Duodenal mucosa (tissue), 2 donors: Measurements from ENCODE around the gene DCT.

ENCODE experiments used
- H3K27ac ChIP-seq: one replicate; pipeline ENCODE4 v1.7.0; 2013; ENCODE audit warnings: low read depth, low read length
- H3K27me3 ChIP-seq, 2 donors: one replicate each; pipeline ENCODE4 v1.7.0; 2013; ENCODE audit warnings: low read length in 2 of 2, control low read depth in 1 of 2; ENCODE audit not compliant: insufficient read depth in 2 of 2, control insufficient read depth in 1 of 2
- H3K36me3 ChIP-seq, 2 donors: one replicate each; pipeline ENCODE4 v1.7.0; 2013; ENCODE audit warnings: low read length in 2 of 2, control low read depth in 1 of 2; ENCODE audit not compliant: insufficient read depth in 2 of 2, control insufficient read depth in 1 of 2
- H3K4me1 ChIP-seq, 2 donors: one replicate each; pipeline ENCODE4 v1.7.0; 2013; ENCODE audit warnings: low read length in 2 of 2, control low read depth in 1 of 2; ENCODE audit not compliant: insufficient read depth in 2 of 2, control insufficient read depth in 1 of 2
- H3K4me3 ChIP-seq, 2 donors: one replicate each; pipeline ENCODE4 v1.7.0; 2013; ENCODE audit warnings: low read length in 2 of 2, low read depth in 1 of 2
- H3K9ac ChIP-seq, 2 donors: one replicate each; pipeline ENCODE4 v1.7.0; 2013; ENCODE audit warnings: low read length in 2 of 2, low read depth in 1 of 2
- H3K9me3 ChIP-seq, 2 donors: one replicate each; pipeline ENCODE4 v1.7.0; 2013; ENCODE audit warnings: low read length in 2 of 2, control low read depth in 1 of 2; ENCODE audit not compliant: control insufficient read depth in 1 of 2

The DCT gene

DNA sequence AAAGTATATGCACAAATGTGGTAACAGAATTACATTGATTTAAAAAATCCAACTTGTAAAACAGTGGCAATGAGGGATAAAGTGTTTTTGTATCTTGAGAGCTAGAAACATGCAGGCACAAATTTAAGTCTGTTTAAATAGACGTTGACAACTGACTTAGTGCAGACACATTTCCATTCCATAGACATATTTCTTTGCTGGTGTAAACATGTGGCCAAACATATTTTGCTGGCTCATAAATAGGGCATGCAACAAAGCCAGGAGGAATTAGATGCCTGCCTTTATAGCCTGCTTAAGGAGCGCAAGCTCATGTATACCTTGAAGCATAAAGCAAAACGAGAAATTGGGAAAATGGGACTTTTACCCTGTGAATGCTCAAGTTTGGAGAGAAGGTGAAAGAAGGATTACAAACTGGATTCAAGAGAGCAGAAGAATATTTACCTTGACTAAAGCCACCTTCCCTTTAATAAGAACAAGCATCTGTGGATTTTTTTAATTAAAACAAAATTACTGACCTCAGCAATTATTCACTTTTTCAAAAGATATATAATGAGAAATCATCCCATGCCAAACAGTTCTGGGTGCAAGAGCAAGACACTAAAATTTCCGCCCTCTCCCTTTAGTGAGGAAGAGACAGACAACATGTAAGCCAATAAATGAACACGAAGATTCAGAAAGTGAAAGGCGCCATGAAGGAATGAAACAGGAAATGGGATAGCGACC lies 71.0 kb downstream of the DCT start:
- no peak overlapping the region for H3K27ac ChIP-seq
- no peaks in the 10 kb centered on the region for H3K4me1 ChIP-seq
- H3K9ac ChIP-seq, result no peak overlapping the region
- H3K4me3 ChIP-seq, result no peak overlapping the region
- H3K9me3 ChIP-seq, result no peaks in the 10 kb centered on the region
- no peaks in the 10 kb centered on the region for H3K27me3 ChIP-seq
- no peaks in the 10 kb centered on the region for H3K36me3 ChIP-seq

DNA sequence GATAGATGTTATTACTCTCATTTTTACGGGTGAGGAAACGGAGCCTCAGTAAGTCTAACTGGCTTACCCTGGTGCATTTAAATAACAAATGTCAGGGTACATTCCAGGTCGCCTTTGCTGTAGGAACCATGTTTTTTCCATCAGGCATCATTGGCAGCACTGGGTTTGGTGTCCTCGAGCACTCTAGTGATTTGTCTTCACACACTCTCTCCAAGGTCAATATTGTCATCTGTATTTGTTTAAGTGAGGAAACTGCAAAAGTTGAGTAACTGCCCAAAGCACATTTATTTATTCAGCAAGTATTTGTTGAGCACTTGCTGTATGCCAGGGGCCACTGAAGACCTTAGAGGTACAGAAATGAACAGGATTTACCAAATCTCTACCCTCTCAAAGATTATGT lies 78.6 kb downstream of the DCT start:
- Histone ChIP-seq H3K36me3 (no peaks in the 10 kb centered on the region), H3K27ac (no peak overlapping the region), H3K4me1 (no peaks in the 10 kb centered on the region), H3K4me3 (no peak overlapping the region), H3K27me3 (no peaks in the 10 kb centered on the region), H3K9me3 (no peaks in the 10 kb centered on the region), H3K9ac (no peak overlapping the region)

DNA sequence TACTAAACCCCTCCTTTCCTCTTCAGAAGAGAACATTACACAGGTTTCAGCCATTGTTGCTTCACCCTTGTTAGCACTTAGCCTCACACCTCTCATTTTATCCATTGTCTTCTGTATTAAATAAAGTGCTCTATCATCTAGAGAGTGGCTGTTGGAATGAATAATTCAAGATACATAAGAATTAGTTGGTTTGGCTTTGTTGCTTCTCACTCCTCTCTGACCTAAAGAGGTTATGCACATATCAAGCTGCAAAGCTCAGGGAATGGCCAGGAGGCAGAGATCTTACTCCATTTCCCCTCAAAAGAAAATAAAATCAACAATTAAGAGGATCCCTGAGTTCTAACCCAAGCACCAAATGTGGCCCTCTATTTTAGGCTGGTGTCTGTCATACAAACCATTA lies 79.7 kb downstream of the DCT start:
- no peaks in the 10 kb centered on the region for H3K4me1 ChIP-seq
- no peak overlapping the region for H3K27ac ChIP-seq
- no peaks in the 10 kb centered on the region for H3K9me3 ChIP-seq
- H3K27me3 ChIP-seq, result no peaks in the 10 kb centered on the region
- H3K4me3 ChIP-seq, result no peak overlapping the region
- no peaks in the 10 kb centered on the region for H3K36me3 ChIP-seq
- no peak overlapping the region for H3K9ac ChIP-seq

DNA sequence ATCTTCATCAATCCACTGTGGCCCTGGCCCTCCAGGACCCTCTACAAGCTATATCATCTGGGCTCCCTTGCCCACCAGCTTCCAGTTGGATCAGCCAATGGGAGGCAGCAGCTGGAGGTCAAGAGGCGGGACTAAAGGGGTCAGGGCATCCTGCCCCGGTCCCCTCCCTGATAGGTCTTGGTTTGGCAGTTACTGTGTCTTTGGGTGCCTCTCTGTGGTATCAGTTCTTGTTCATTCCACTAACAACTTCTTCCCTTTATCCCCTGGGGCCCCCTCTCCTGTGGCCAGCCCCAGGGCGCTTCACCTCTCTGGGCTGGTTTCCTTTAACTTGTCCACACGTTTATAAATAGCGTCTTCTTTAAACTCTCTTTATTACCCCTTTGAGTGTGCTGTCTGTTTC lies 83.6 kb downstream of the DCT start:
- Histone ChIP-seq H3K9ac (no peak overlapping the region), H3K4me1 (no peaks in the 10 kb centered on the region), H3K4me3 (no peak overlapping the region), H3K9me3 (no peaks in the 10 kb centered on the region), H3K36me3 (no peaks in the 10 kb centered on the region), H3K27me3 (no peaks in the 10 kb centered on the region), H3K27ac (no peak overlapping the region)

DNA sequence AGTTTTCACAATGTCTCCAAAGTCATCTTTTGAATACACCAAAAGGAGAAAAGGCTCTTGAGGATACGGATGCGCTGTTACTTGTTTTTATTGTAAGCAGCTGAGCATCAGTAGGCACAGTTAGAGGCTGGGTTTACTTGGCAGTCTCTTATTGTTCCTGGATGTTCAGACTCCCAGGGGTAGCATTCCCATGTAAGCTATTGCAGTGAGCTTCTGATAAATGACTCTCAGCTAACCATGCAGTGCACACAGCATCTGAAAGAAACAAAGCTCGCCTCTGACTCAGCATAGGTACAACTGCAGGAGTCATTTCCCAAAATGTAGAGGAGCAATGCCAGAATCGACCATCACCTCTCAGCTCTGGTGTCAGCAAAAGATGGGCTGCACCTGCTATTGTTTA lies 84.8 kb downstream of the DCT start:
- H3K4me3 ChIP-seq, result no peak overlapping the region
- H3K4me1 ChIP-seq, result no peaks in the 10 kb centered on the region
- H3K9ac ChIP-seq, result no peak overlapping the region
- no peak overlapping the region for H3K27ac ChIP-seq
- no peaks in the 10 kb centered on the region for H3K27me3 ChIP-seq
- no peaks in the 10 kb centered on the region for H3K36me3 ChIP-seq
- no peaks in the 10 kb centered on the region for H3K9me3 ChIP-seq

DNA sequence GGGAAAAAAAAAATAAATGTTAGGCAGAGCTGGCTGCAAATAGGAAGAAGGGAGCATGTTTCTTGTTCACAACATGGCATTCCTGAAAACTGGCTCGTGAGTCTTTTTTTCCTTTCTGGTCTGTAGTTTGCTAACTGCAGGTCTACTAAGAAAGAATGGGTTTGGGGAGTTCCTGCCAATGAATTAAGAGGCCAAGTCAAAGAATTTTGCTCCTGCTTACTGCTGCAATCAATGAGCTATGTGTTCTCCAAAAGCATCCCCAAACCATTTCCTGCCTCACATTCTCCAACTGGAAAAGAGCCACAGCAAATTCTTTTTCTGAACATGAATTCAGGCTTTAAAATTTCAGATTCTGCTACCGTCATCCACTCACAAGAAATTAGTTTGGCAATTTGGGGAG lies 88.6 kb downstream of the DCT start:
- Histone ChIP-seq H3K27me3 (no peaks in the 10 kb centered on the region), H3K9me3 (no peaks in the 10 kb centered on the region), H3K36me3 (no peaks in the 10 kb centered on the region), H3K4me1 (no peaks in the 10 kb centered on the region), H3K4me3 (no peak overlapping the region), H3K9ac (no peak overlapping the region), H3K27ac (no peak overlapping the region)

DNA sequence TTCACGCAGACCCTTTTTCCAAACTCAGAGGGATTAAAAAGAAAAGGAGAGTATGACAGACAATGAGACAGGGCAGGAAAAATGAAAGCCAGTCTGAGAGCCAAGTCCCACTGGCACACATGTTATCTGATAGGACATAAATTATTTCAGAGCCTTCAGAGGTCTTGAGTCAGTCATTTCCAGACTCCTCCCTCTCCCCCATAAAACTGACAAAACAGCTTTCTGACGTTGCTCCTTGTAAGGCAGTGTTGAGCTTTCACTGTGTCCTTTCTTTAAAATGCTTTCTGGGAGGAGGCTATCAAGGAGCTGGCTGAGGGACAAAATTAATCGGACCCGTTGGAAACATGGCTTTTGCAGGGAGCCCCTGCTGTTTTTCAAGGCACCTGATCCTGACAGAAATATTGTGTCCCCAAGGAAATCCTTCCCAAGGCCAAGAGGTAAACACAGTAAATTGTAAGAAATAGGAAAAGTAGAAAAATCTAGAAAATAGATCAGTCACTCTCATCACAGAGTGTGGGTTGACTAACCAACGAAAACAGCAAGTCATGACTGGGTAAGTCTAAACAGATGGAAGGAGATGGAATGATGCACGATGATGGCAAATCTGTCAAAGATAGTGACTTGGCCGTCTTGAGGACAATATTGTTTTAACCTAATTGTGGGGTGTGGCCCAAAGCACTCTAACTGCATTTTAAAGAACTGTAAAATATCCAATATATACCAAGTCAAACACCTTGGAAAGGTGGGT lies 89.7 kb downstream of the DCT start:
- no peak overlapping the region for H3K27ac ChIP-seq
- no peaks in the 10 kb centered on the region for H3K4me1 ChIP-seq

DNA sequence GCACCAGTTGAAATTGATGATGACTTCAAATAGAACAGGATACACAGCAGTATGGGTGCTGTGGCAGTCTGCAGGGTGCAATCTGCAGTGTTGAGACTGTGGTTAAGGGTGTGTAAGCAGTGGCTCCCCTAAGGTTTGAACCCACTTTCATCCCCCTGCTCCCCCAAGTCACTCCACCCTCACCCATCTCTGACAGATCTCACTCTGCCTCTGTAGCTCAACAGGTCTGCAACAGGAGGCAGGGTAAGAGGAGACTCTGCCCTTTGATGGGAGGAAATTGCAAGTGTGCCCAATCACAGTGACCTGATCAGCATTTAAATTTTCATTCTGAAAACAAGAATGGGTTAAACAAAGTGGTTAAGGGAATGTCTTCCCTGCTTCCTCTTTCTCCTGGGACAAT lies 92.4 kb downstream of the DCT start:
- no peaks in the 10 kb centered on the region for H3K36me3 ChIP-seq
- no peaks in the 10 kb centered on the region for H3K9me3 ChIP-seq

More for the DNA sequence above, 89.7 kb downstream of the DCT start:
- Histone ChIP-seq H3K9me3 (no peaks in the 10 kb centered on the region), H3K4me3 (no peak overlapping the region), H3K9ac (no peak overlapping the region), H3K27me3 (no peaks in the 10 kb centered on the region), H3K36me3 (no peaks in the 10 kb centered on the region)

More for the DNA sequence above, 92.4 kb downstream of the DCT start:
- Histone ChIP-seq H3K4me3 (no peak overlapping the region), H3K27me3 (no peaks in the 10 kb centered on the region), H3K27ac (no peak overlapping the region), H3K9ac (no peak overlapping the region), H3K4me1 (no peaks in the 10 kb centered on the region)
